OCI-LY7 (cell line): Measurements from ENCODE around the gene S1PR4. TPM values are rescaled to one million over a fixed set of nuclear protein-coding genes. Genes with fewer than 3 reads are reported as not detected.

ENCODE experiments used
- BruUV-seq: library from RNA; stranded (reverse); fragments of 400-500 nt; replicated peaks from 2 replicates; lab custom pipeline; 2021; lab: Mats Ljungman, UMichigan
- CTCF ChIA-PET: fragments of 300-600 bp; sonication (Branson Sonifier 250); formaldehyde crosslinking; loops from one replicate; lab custom pipeline; 2022; ENCODE audit warnings: antibody characterized with exemption; ENCODE audit not compliant: unreplicated experiment; lab: Charles Lee
- POLR2A ChIA-PET: fragments of 300-600 bp; sonication (Branson Sonifier 250); formaldehyde crosslinking; loops from one replicate; lab custom pipeline; 2022; ENCODE audit warnings: antibody characterized with exemption; lab: Charles Lee
- DNase-seq: peaks from one replicate; pipeline ENCODE4 v3.0.0-alpha.2; 2015; ENCODE audit warnings: low spot score
- H2AFZ ChIP-seq: fragments of 200-600 bp; sonication (generic), shearing (Covaris generic); 2 replicates; pipeline ENCODE4 v1.6.1; 2014; ENCODE audit warnings: mild to moderate bottlenecking, antibody characterized with exemption, low read length, moderate library complexity
- H3K27ac ChIP-seq: fragments of 200-600 bp; sonication (generic); 2 replicates; pipeline ENCODE4 v1.5.1; 2014; ENCODE audit warnings: mixed run types, low read depth, mild to moderate bottlenecking, moderate library complexity, low read length, inconsistent platforms; ENCODE audit not compliant: poor library complexity, severe bottlenecking
- H3K36me3 ChIP-seq: fragments of 200-600 bp; sonication (generic); 2 replicates; pipeline ENCODE4 v1.6.1; 2014; ENCODE audit warnings: mild to moderate bottlenecking, antibody characterized with exemption, low read length, moderate library complexity, mixed read lengths; ENCODE audit not compliant: insufficient read depth
- H3K4me1 ChIP-seq: fragments of 200-600 bp; sonication (generic); 2 replicates; pipeline ENCODE4 v1.5.1; 2014; ENCODE audit warnings: mild to moderate bottlenecking, low read length; ENCODE audit not compliant: insufficient read depth, poor library complexity, severe bottlenecking
- H3K4me2 ChIP-seq: fragments of 200-600 bp; sonication (generic); 2 replicates; pipeline ENCODE4 v1.6.1; 2014; ENCODE audit warnings: mild to moderate bottlenecking, low read length
- H3K4me3 ChIP-seq: fragments of 200-600 bp; sonication (generic); 2 replicates; pipeline ENCODE4 v1.5.1; 2014; ENCODE audit warnings: mild to moderate bottlenecking, low read depth, low read length; ENCODE audit not compliant: poor library complexity, severe bottlenecking
- H3K79me2 ChIP-seq: fragments of 200-600 bp; sonication (generic); 2 replicates; pipeline ENCODE4 v1.6.1; 2016; ENCODE audit warnings: low read depth, mild to moderate bottlenecking, low read length, moderate library complexity, mixed read lengths; ENCODE audit not compliant: insufficient read depth
- H3K9me2 ChIP-seq: fragments of 200-600 bp; sonication (generic); 2 replicates; pipeline ENCODE4 v1.6.1; 2016; ENCODE audit warnings: mild to moderate bottlenecking, low read length, mixed read lengths; ENCODE audit not compliant: insufficient read depth
- H3K9me3 ChIP-seq: fragments of 200-600 bp; sonication (generic); 2 replicates; pipeline ENCODE4 v1.6.1; 2014; ENCODE audit warnings: mild to moderate bottlenecking, mixed run types, low read length, mixed read lengths
- H4K20me1 ChIP-seq: fragments of 200-600 bp; sonication (generic); 2 replicates; pipeline ENCODE4 v1.6.1; 2014; ENCODE audit warnings: mild to moderate bottlenecking, antibody characterized with exemption, low read length, moderate library complexity, mixed read lengths; ENCODE audit not compliant: insufficient read depth
- EZH2phosphoT487 ChIP-seq: fragments of 200-600 bp; sonication (generic); IDR thresholded peaks from 2 replicates; pipeline ENCODE4 v1.6.1; 2018; ENCODE audit warnings: low read depth, borderline replicate concordance, mild to moderate bottlenecking, mixed run types, antibody characterized with exemption, low read length, moderate library complexity, mixed read lengths
- intact Hi-C: fragments of 100-400 bp; cut with micrococcal nuclease; formaldehyde crosslinking; loops from one replicate; pipeline ENCODE4 v1.10.0; 2022; ENCODE audit not compliant: unreplicated experiment
- total RNA-seq, 2 experiments: library from RNA; depleted of rRNA in 1 of 2; stranded (reverse); fragments of >200 nt in 1 of 2; shearing (Covaris generic) in 1 of 2; gene quantifications; 2 replicates each; pipeline ENCODE4 v1.2.3, GENCODE V29; 2014 to 2022
- TF ChIP-seq, protein P1 (sequence below): fragments of 200-600 bp; sonication (generic); conservative IDR thresholded peaks from 2 replicates; pipeline ENCODE4 v1.5.1; 2014; ENCODE audit warnings: mild to moderate bottlenecking, antibody characterized with exemption, low read length, moderate library complexity, mixed read lengths

The S1PR4 gene
- total RNA-seq, 2 experiments from 2014 or later: 25.8 to 34.1 TPM

DNA sequence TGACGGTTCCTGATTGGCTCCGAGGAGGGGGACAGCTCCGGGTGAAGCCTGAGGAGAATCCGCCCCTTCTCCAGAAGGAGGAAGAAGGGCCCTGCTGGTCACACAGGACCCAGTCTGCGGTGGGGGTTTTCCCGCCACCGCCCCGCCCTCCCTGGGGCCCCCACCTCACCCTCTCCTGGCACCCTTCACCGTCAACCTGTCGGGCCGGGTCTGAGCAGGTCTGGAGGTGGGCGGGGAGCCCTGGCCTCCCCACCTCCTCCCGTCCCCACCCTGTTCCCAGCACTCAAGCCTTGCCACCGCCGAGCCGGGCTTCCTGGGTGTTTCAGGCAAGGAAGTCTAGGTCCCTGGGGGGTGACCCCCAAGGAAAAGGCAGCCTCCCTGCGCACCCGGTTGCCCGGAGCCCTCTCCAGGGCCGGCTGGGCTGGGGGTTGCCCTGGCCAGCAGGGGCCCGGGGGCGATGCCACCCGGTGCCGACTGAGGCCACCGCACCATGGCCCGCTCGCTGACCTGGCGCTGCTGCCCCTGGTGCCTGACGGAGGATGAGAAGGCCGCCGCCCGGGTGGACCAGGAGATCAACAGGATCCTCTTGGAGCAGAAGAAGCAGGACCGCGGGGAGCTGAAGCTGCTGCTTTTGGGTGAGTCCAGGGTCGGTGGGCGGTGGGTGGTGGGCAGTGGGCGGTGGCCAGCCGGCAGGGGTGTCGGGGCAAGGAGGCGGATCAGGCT, 42.4 kb upstream of the S1PR4 start, which contains the start of gene GNA15:
GNA15 (plus strand) TSS at position 73 of the 723 bp plus-strand sequence; CDS start at position 491, 418 bp downstream.
- no peaks in the 10 kb centered on the region for H3K36me3 ChIP-seq
- H3K4me1 ChIP-seq: peaks cover 6% of the 10 kb centered on the region
- no peak within 1 kb of the TSS for H2AFZ ChIP-seq
- DNase-seq: no peak
- ChIA-PET POLR2A (no interaction called here), CTCF (interaction anchor here (0.5 kb wide), 1 partner anchor 292 kb away, joined by 4 read pairs; no protein-coding TSS in a partner anchor)
- H4K20me1 ChIP-seq: no peaks in the 10 kb centered on the region
- H3K4me3 ChIP-seq: no peak within 1 kb of the TSS
- no peak for TF ChIP-seq EZH2phosphoT487
- TF ChIP-seq, protein P1, sequence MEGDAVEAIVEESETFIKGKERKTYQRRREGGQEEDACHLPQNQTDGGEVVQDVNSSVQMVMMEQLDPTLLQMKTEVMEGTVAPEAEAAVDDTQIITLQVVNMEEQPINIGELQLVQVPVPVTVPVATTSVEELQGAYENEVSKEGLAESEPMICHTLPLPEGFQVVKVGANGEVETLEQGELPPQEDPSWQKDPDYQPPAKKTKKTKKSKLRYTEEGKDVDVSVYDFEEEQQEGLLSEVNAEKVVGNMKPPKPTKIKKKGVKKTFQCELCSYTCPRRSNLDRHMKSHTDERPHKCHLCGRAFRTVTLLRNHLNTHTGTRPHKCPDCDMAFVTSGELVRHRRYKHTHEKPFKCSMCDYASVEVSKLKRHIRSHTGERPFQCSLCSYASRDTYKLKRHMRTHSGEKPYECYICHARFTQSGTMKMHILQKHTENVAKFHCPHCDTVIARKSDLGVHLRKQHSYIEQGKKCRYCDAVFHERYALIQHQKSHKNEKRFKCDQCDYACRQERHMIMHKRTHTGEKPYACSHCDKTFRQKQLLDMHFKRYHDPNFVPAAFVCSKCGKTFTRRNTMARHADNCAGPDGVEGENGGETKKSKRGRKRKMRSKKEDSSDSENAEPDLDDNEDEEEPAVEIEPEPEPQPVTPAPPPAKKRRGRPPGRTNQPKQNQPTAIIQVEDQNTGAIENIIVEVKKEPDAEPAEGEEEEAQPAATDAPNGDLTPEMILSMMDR: no peak
- H3K9me2 ChIP-seq: no peaks in the 10 kb centered on the region
- H3K27ac ChIP-seq: no peak within 1 kb of the TSS
- intact Hi-C loops: no loop called here
- H3K4me2 ChIP-seq: no peak within 1 kb of the TSS
- H3K79me2 ChIP-seq: no peaks in the 10 kb centered on the region
- no TSS peak for BruUV-seq
- H3K9me3 ChIP-seq: no peaks in the 10 kb centered on the region

DNA sequence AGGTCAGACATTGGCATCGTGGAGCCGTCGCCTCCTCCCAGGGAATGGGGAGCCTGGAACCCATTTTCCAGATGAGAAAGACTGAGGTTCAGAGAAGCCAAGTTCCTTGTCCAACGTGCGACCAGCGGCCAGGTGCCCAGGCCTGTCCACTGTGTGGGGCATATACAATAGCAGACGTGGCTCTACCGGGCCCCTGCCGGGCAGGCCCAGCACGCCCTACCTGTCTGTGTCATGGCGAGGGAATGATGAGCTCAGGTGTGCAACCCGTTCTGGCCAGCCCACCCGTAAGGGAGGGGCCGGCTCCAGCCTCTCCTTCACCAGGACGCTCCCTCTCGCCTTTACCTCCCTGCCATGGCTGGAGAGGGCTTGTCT, 41.9 kb upstream of the S1PR4 start:
- CTCF ChIA-PET: interaction anchor here (0.5 kb wide), 2 partner anchors 48 to 291 kb away, joined by 3 to 4 read pairs; no protein-coding TSS in a partner anchor
- H3K27ac ChIP-seq: no peak overlapping the region

More for the DNA sequence above, 41.9 kb upstream of the S1PR4 start:
- H3K9me2 ChIP-seq: no peaks in the 10 kb centered on the region
- BruUV-seq: no TSS peak
- DNase-seq: no peak
- peaks cover 9% of the 10 kb centered on the region for H3K4me1 ChIP-seq
- no peak overlapping the region for H3K4me3 ChIP-seq
- H3K9me3 ChIP-seq: no peaks in the 10 kb centered on the region
- H2AFZ ChIP-seq: no peak overlapping the region
- H4K20me1 ChIP-seq: no peaks in the 10 kb centered on the region
- POLR2A ChIA-PET: no interaction called here
- H3K4me2 ChIP-seq: no peak overlapping the region
- intact Hi-C loops: no loop called here
- H3K79me2 ChIP-seq: no peaks in the 10 kb centered on the region
- TF ChIP-seq, protein P1: no peak
- no peak for TF ChIP-seq EZH2phosphoT487
- no peaks in the 10 kb centered on the region for H3K36me3 ChIP-seq
